ENCODE data around the gene RAP1A. TPM values are rescaled to one million over a fixed set of nuclear protein-coding genes. Genes with fewer than 3 reads are reported as not detected.

RAP1A gene
- total RNA-seq, 1 experiment from 2014 or later, result 37.1 TPM

- no peaks in the 10 kb centered on the region for H3K4me1 ChIP-seq (ENCODE audit: control insufficient read depth, insufficient read depth, low read length)
- H3K27me3 ChIP-seq (ENCODE audit: control insufficient read depth, insufficient read depth, low read length), result no peaks in the 10 kb centered on the region
- ChIA-PET POLR2A (no interaction called here), CTCF (no interaction called here)
- ATAC-seq (no peak), DNase-seq (ENCODE audit: low read depth, low spot score) (no peak)
- BruUV-seq (replicated peaks), result no TSS peak
- H3K9me3 ChIP-seq (ENCODE audit: control insufficient read depth, insufficient read depth, low read depth, low read length), result no peaks in the 10 kb centered on the region
- no peak overlapping the region for H3K4me3 ChIP-seq (ENCODE audit: low read depth in 2 of 2, low read length in 2 of 2)
- no peaks in the 10 kb centered on the region; the same call in 1 of the 2 replicates for H3K36me3 ChIP-seq (ENCODE audit: control insufficient read depth, insufficient read depth, low read length)
- in situ Hi-C loops (cut with HindIII; ENCODE audit: low pct_unique_long_range_greater_than_20kb, low sequenced_read_pairs) (no loop called here), intact Hi-C loops (cut with micrococcal nuclease; ENCODE audit: unreplicated experiment) (no loop called here)
- H3K27ac ChIP-seq (ENCODE audit: low read length), result no peak overlapping the region
- TF ChIP-seq SIN3A (IDR thresholded peaks at IDR 0.05; ENCODE audit: borderline replicate concordance, insufficient read depth, low read depth, low read length) (no peak), TCF7L2 (IDR thresholded peaks at IDR 0.05; ENCODE audit: low read depth, low read length) (no peak), POLR2AphosphoS5 (IDR thresholded peaks at IDR 0.05; ENCODE audit: low read depth, low read length) (no peak)
- TF ChIP-seq, protein P1, sequence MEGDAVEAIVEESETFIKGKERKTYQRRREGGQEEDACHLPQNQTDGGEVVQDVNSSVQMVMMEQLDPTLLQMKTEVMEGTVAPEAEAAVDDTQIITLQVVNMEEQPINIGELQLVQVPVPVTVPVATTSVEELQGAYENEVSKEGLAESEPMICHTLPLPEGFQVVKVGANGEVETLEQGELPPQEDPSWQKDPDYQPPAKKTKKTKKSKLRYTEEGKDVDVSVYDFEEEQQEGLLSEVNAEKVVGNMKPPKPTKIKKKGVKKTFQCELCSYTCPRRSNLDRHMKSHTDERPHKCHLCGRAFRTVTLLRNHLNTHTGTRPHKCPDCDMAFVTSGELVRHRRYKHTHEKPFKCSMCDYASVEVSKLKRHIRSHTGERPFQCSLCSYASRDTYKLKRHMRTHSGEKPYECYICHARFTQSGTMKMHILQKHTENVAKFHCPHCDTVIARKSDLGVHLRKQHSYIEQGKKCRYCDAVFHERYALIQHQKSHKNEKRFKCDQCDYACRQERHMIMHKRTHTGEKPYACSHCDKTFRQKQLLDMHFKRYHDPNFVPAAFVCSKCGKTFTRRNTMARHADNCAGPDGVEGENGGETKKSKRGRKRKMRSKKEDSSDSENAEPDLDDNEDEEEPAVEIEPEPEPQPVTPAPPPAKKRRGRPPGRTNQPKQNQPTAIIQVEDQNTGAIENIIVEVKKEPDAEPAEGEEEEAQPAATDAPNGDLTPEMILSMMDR (IDR thresholded peaks at IDR 0.05), result no peak
- TF ChIP-seq, protein P2, sequence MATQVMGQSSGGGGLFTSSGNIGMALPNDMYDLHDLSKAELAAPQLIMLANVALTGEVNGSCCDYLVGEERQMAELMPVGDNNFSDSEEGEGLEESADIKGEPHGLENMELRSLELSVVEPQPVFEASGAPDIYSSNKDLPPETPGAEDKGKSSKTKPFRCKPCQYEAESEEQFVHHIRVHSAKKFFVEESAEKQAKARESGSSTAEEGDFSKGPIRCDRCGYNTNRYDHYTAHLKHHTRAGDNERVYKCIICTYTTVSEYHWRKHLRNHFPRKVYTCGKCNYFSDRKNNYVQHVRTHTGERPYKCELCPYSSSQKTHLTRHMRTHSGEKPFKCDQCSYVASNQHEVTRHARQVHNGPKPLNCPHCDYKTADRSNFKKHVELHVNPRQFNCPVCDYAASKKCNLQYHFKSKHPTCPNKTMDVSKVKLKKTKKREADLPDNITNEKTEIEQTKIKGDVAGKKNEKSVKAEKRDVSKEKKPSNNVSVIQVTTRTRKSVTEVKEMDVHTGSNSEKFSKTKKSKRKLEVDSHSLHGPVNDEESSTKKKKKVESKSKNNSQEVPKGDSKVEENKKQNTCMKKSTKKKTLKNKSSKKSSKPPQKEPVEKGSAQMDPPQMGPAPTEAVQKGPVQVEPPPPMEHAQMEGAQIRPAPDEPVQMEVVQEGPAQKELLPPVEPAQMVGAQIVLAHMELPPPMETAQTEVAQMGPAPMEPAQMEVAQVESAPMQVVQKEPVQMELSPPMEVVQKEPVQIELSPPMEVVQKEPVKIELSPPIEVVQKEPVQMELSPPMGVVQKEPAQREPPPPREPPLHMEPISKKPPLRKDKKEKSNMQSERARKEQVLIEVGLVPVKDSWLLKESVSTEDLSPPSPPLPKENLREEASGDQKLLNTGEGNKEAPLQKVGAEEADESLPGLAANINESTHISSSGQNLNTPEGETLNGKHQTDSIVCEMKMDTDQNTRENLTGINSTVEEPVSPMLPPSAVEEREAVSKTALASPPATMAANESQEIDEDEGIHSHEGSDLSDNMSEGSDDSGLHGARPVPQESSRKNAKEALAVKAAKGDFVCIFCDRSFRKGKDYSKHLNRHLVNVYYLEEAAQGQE (IDR thresholded peaks at IDR 0.05; ENCODE audit: insufficient read depth in 1 of 2, low read depth in 2 of 2, low read length in 1 of 2), result no peak
Observed at GRCh38 chr1:111717450-111717849, 97.9 kb downstream of the RAP1A start.

- CTCF ChIA-PET, result no interaction called here
- TF ChIP-seq SIN3A (IDR thresholded peaks at IDR 0.05; ENCODE audit: borderline replicate concordance, insufficient read depth, low read depth, low read length) (no peak), POLR2AphosphoS5 (IDR thresholded peaks at IDR 0.05; ENCODE audit: low read depth, low read length) (no peak), TCF7L2 (IDR thresholded peaks at IDR 0.05; ENCODE audit: low read depth, low read length) (no peak)
- TF ChIP-seq, protein P2 (IDR thresholded peaks at IDR 0.05; ENCODE audit: insufficient read depth in 1 of 2, low read depth in 2 of 2, low read length in 1 of 2), result no peak
- TF ChIP-seq, protein P1 (IDR thresholded peaks at IDR 0.05), result no peak
- no peaks in the 10 kb centered on the region for H3K4me1 ChIP-seq (ENCODE audit: control insufficient read depth, insufficient read depth, low read length)
- BruUV-seq (replicated peaks), result no TSS peak
- no peaks in the 10 kb centered on the region for H3K36me3 ChIP-seq (ENCODE audit: control insufficient read depth, insufficient read depth, low read length)
- DNase-seq (ENCODE audit: low read depth, low spot score) (no peak), ATAC-seq (no peak)
- no peak overlapping the region for H3K4me3 ChIP-seq (ENCODE audit: low read depth in 2 of 2, low read length in 2 of 2)
- no peak overlapping the region for H3K27ac ChIP-seq (ENCODE audit: low read length)
- in situ Hi-C loops (cut with HindIII; ENCODE audit: low pct_unique_long_range_greater_than_20kb, low sequenced_read_pairs) (no loop called here), intact Hi-C loops (cut with micrococcal nuclease; ENCODE audit: unreplicated experiment) (no loop called here)
- POLR2A ChIA-PET, result no interaction called here
- no peaks in the 10 kb centered on the region for H3K27me3 ChIP-seq (ENCODE audit: control insufficient read depth, insufficient read depth, low read length)
- no peaks in the 10 kb centered on the region for H3K9me3 ChIP-seq (ENCODE audit: control insufficient read depth, insufficient read depth, low read depth, low read length)
Observed at GRCh38 chr1:111719135-111719534, 99.5 kb downstream of the RAP1A start.
